AG09309 (cell line): Measurements from ENCODE around the gene PPY.

Experiments used
- DNase-seq: peaks from one replicate; pipeline ENCODE4 v3.0.0-alpha.2; 2010; ENCODE audit warnings: low read depth
- H3K4me3 ChIP-seq: 2 replicates; pipeline ENCODE4 v1.5.1; 2011; ENCODE audit warnings: mild to moderate bottlenecking, low read depth, low read length, moderate library complexity; ENCODE audit not compliant: control insufficient read depth
- TF ChIP-seq, protein P1 (sequence below): IDR thresholded peaks from 2 replicates; pipeline ENCODE4 v1.5.1; 2011; ENCODE audit warnings: mild to moderate bottlenecking, low read depth, low read length, inconsistent platforms; ENCODE audit not compliant: insufficient read depth, control insufficient read depth; ENCODE audit errors: missing control alignments

PPY gene

GRCh38 chr17:43924558-43924957 is 17.7 kb downstream of the PPY start:
- no peak for DNase-seq
- TF ChIP-seq, protein P1, sequence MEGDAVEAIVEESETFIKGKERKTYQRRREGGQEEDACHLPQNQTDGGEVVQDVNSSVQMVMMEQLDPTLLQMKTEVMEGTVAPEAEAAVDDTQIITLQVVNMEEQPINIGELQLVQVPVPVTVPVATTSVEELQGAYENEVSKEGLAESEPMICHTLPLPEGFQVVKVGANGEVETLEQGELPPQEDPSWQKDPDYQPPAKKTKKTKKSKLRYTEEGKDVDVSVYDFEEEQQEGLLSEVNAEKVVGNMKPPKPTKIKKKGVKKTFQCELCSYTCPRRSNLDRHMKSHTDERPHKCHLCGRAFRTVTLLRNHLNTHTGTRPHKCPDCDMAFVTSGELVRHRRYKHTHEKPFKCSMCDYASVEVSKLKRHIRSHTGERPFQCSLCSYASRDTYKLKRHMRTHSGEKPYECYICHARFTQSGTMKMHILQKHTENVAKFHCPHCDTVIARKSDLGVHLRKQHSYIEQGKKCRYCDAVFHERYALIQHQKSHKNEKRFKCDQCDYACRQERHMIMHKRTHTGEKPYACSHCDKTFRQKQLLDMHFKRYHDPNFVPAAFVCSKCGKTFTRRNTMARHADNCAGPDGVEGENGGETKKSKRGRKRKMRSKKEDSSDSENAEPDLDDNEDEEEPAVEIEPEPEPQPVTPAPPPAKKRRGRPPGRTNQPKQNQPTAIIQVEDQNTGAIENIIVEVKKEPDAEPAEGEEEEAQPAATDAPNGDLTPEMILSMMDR, result no peak
- no peak overlapping the region for H3K4me3 ChIP-seq

DNA sequence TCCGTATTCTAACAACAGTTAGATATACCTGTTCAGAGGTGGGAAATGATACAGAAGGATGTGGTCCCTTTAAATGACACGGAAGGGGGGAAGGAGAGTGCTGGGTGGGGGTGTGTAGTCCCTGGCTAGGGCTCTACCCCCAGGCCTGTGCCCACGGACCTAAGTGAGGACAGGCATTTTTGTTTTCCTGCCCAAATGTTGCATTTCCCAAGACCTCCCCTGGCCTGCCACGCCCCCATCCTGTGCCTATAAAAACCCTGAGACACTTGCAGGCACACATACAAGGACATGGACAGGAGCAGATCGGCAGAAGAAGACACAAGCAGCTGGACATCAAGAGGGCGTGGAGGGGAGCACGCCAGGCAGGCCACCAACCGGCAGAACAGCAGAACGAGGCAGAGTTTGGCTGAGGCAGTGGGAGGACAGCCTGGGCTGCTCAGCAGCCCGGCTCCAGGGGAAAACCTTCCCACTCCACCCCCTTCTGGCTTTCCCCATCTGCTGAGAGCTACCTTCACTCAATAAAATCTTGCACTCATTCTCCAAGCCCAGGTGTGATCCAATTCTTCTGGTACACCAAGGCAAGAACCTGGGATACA is 21.7 kb downstream of the PPY start:
- TF ChIP-seq, protein P1, result no peak
- H3K4me3 ChIP-seq, result no peak overlapping the region
- DNase-seq, result no peak

- H3K4me3 ChIP-seq, result no peak overlapping the region
- no peak for DNase-seq
- TF ChIP-seq, protein P1, result no peak
Measured at GRCh38 chr17:43918026-43918389, 24.3 kb downstream of the PPY start.

- H3K4me3 ChIP-seq, result no peak overlapping the region
- DNase-seq, result no peak
- TF ChIP-seq, protein P1, result peak; percentile 56
Measured at GRCh38 chr17:43917348-43918025, 24.8 kb downstream of the PPY start.

DNA sequence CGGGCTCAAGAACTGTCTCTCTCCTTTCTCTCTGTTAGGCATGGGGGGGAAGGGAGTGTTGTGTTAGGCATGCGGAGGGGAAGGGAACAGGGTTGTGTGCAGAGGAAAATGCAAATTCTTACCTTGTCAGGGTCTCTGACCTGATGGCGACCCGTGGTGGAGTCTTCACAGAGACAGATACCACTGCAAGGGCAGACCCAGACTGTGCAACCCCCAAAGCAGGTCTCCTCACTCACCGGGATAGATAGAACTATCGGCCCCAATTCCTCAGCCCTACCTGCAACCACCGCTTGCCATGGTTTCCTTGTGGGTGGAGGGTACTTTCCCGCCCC is 25.3 kb downstream of the PPY start:
- no peak for DNase-seq
- no peak overlapping the region for H3K4me3 ChIP-seq
- TF ChIP-seq, protein P1, result no peak

- DNase-seq, result no peak
- TF ChIP-seq, protein P1, result no peak
- H3K4me3 ChIP-seq, result no peak overlapping the region
Measured at GRCh38 chr17:43916385-43916784, 25.9 kb downstream of the PPY start.

GRCh38 chr17:43915559-43915958 is 26.7 kb downstream of the PPY start:
- TF ChIP-seq, protein P1, result no peak
- no peak for DNase-seq
- H3K4me3 ChIP-seq, result no peak overlapping the region
